ENCODE measurements around the gene ADCK2. TPM values are rescaled to one million over a fixed set of nuclear protein-coding genes. Genes with fewer than 3 reads are reported as not detected.

Gene ADCK2
- total RNA-seq, 4 donors from 2014 or later = 19.2 to 43.5 (median 26.8) TPM

DNA sequence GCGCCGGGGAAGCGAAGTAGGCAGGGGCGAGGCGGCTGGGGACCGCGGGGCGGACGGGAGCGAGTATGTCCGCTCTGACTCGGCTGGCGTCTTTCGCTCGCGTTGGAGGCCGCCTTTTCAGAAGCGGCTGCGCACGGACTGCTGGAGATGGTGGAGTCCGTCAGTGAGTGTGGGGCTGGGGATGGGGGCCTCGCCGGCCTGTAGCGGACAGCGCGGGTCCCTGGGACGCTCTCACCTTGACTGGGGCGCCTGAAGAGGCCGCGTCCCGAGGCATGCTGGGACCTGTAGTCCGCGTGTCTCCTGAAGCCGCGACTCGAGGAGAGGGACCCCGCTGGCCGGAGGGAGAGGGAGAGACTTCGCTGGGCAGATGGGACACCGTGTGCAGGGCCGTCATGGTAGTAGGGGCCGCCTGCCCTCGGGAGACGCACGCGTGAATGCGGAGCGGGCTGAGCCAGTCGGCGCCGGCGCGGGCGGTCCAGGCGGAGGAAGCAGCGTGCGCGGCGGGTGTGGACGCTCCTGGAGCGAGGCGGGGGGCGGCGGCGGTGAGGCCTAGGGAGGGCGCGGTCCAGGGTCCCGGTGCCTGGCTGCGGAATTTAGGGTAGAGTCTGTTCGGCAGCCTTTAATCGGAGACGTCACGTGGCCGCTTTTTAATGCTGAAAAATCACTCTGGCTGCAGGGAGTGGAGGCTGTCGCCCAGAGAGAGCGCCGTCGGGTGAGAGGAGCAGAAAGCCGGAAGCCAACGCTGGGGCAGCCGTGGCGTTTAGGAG lies 24.1 kb downstream of the ADCK2 start, which contains the start of gene NDUFB2:
Gene NDUFB2, plus strand, starts transcription at position 29 of the 767 bp plus-strand sequence. Its CDS starts 37 bp downstream, at position 66.
- Histone ChIP-seq H3K4me1 (peaks cover 29 to 37% (median 34%) of the 10 kb centered on the region in 4 donors), H3K27ac (replicated peaks in 1 of 4) (peak within 1 kb of the TSS; percentile 89 to 94 (median 93)), H3K4me3 (peak within 1 kb of the TSS; percentile 73 to 99 (median 87)), H3K36me3 (peaks cover 0 to 32% (median 16%) of the 10 kb centered on the region in 4 donors), H3K27me3 (no peaks in the 10 kb centered on the region), H3K9me3 (no peaks in the 10 kb centered on the region)
- DNase-seq (ENCODE audit: extremely low spot score) = peak; percentile 94
- WGBS = under 1% methylated on average over 43 of the region's 82 CpGs
- intact Hi-C loops (cut with DNase I) = loop anchor here (5.0 to 10.0 kb wide), 2 partner anchors 225 to 318 kb away; partner anchors contain the start of genes BRAF and MRPS33
- no peak for TF ChIP-seq EP300 (IDR thresholded peaks at IDR 0.05)
- TF ChIP-seq POLR2AphosphoS5 (IDR thresholded peaks at IDR 0.05) = peak; percentile 62 to 97
- TF ChIP-seq, protein P1, sequence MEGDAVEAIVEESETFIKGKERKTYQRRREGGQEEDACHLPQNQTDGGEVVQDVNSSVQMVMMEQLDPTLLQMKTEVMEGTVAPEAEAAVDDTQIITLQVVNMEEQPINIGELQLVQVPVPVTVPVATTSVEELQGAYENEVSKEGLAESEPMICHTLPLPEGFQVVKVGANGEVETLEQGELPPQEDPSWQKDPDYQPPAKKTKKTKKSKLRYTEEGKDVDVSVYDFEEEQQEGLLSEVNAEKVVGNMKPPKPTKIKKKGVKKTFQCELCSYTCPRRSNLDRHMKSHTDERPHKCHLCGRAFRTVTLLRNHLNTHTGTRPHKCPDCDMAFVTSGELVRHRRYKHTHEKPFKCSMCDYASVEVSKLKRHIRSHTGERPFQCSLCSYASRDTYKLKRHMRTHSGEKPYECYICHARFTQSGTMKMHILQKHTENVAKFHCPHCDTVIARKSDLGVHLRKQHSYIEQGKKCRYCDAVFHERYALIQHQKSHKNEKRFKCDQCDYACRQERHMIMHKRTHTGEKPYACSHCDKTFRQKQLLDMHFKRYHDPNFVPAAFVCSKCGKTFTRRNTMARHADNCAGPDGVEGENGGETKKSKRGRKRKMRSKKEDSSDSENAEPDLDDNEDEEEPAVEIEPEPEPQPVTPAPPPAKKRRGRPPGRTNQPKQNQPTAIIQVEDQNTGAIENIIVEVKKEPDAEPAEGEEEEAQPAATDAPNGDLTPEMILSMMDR (IDR thresholded peaks at IDR 0.05) = no peak
- TF ChIP-seq POLR2A (IDR thresholded peaks at IDR 0.05; ENCODE audit: low read depth) = peak; percentile 88

DNA sequence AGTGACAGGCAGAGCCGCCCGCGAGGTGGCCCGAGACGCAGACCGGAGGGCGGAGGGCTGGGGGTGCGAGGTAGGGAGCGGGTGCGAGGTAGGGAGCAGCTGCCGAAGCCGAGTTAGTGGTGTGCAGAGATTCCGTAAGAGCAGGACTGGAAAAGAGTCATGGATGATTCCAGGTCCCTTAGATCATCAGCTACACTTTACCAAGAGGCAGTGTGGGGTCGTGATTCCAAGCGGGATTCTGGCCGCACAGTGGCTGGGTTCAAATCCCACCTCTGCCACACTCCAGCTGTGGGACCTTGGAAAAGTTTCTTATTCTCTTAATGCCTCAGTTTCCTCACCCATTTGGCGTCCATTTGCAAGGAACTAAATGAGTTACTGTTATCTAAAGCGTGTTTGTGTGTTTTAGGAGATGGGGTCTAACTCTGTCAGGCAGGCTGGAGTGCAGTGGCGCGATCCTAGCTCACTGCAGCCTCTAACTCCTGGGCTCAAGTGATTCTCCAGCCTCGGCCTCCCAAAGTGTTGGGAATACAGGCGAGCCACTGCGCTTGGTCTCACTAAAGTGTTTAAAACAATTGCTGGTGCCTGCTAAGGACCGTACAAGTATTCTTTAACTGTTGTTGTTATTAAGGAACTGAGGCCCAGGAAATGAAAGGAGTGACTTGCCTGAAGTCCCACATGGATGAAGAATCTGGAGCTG lies 24.9 kb downstream of the ADCK2 start:
- 29% methylated on average over 23 of the region's 24 CpGs for WGBS
- no peak for DNase-seq (ENCODE audit: extremely low spot score)
- TF ChIP-seq, protein P1 (IDR thresholded peaks at IDR 0.05) = no peak
- TF ChIP-seq POLR2AphosphoS5 (IDR thresholded peaks at IDR 0.05) = no peak
- no peak for TF ChIP-seq EP300 (IDR thresholded peaks at IDR 0.05)
- no peak for TF ChIP-seq POLR2A (IDR thresholded peaks at IDR 0.05; ENCODE audit: low read depth)
- Histone ChIP-seq H3K27ac (replicated peaks in 1 of 4) (peak overlapping the region; percentile 89 to 94 (median 93)), H3K4me1 (peaks cover 29 to 37% (median 34%) of the 10 kb centered on the region in 4 donors), H3K36me3 (peaks cover 0 to 24% (median 10%) of the 10 kb centered on the region in 4 donors), H3K9me3 (no peaks in the 10 kb centered on the region), H3K27me3 (no peaks in the 10 kb centered on the region), H3K4me3 (peak overlapping the region; percentile 73 to 99 (median 87))
- intact Hi-C loops (cut with DNase I) = loop anchor here (5.0 to 10.0 kb wide), 2 partner anchors 225 to 317 kb away; partner anchors contain the start of genes BRAF and MRPS33

DNA sequence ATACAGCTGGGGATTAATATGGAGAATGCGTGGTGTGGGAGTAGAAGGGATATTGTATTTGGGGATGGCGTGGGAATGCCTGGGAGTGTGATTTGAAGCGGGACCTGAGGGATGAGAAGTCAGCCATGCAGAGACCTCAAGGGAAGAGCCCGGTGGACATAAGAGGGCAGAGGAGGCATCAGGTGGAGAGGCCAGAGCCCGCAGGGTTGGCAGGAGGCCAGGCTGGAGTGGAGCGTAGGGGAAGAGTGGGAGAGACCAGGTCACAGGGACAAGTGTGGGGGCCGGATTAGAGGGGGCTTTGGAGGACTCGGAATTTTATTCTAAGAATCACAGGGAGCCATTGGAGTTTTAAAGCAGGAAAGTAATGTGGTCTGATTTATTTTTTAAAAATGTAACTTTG lies 25.7 kb downstream of the ADCK2 start:
- Histone ChIP-seq H3K4me1 (peaks cover 29 to 41% (median 34%) of the 10 kb centered on the region in 4 donors), H3K9me3 (no peaks in the 10 kb centered on the region), H3K27me3 (no peaks in the 10 kb centered on the region), H3K4me3 (peak overlapping the region in 1 of 4 donors; percentile 86), H3K27ac (replicated peaks in 1 of 4) (no peak overlapping the region), H3K36me3 (peaks cover 0 to 23% (median 13%) of the 10 kb centered on the region in 4 donors)
- WGBS = 76% methylated on average over 8 of the region's 8 CpGs
- TF ChIP-seq, protein P1 (IDR thresholded peaks at IDR 0.05) = no peak
- TF ChIP-seq EP300 (IDR thresholded peaks at IDR 0.05) (no peak), POLR2A (IDR thresholded peaks at IDR 0.05; ENCODE audit: low read depth) (no peak), POLR2AphosphoS5 (IDR thresholded peaks at IDR 0.05) (no peak)
- DNase-seq (ENCODE audit: extremely low spot score) = no peak
- intact Hi-C loops (cut with DNase I) = loop anchor here (5.0 to 10.0 kb wide), 2 partner anchors 224 to 316 kb away; partner anchors contain the start of genes BRAF and MRPS33

DNA sequence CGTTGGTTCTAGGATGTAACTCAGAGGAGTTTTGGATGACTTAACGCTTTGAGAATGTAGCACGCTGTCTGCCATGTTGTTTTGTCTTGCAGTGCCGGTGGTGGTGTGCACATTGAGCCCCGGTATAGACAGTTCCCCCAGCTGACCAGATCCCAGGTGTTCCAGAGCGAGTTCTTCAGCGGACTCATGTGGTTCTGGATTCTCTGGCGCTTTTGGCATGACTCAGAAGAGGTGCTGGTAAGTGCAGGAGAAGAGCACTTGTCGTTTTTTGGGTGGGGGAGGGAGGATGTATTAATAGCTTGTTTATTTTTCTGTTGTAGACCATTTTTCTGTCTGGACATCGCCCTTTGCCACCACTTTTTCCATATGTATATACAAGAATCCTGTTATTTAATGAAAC lies 30.0 kb downstream of the ADCK2 start:
- WGBS = 85% methylated on average over 10 of the region's 10 CpGs
- no peak for TF ChIP-seq POLR2AphosphoS5 (IDR thresholded peaks at IDR 0.05)
- TF ChIP-seq EP300 (IDR thresholded peaks at IDR 0.05) = no peak
- no peak for TF ChIP-seq POLR2A (IDR thresholded peaks at IDR 0.05; ENCODE audit: low read depth)
- TF ChIP-seq, protein P1 (IDR thresholded peaks at IDR 0.05) = no peak
- intact Hi-C loops (cut with DNase I) = no loop called here
- H3K27me3 ChIP-seq = no peaks in the 10 kb centered on the region
- no peak overlapping the region for H3K4me3 ChIP-seq
- no peak for DNase-seq (ENCODE audit: extremely low spot score)
- H3K27ac ChIP-seq (replicated peaks in 1 of 4) = no peak overlapping the region
- no peaks in the 10 kb centered on the region for H3K9me3 ChIP-seq
- peaks cover 18 to 28% (median 20%) of the 10 kb centered on the region in 4 donors for H3K4me1 ChIP-seq
- H3K36me3 ChIP-seq = peaks cover 11 to 48% (median 44%) of the 10 kb centered on the region in 4 donors
